ENCODE measurements around the gene COLQ. TPM values are rescaled to one million over a fixed set of nuclear protein-coding genes. Genes with fewer than 3 reads are reported as not detected.
"Not testable (repeated sequence)": the region's sequence is repeated elsewhere in the genome, so short reads cannot be mapped to it uniquely, and the experiment has no call there.

COLQ gene
- total RNA-seq, 2 experiments from 2014 or later = 2.3 to 4.7 TPM

GRCh38 chr3:15436246-15436645, 85.3 kb downstream of the COLQ start:
- H3K36me3 Mint-ChIP-seq = peaks cover 69% of the 10 kb centered on the region
- H3K27me3 Mint-ChIP-seq = no peaks in the 10 kb centered on the region
- ATAC-seq = no peak
- H3K9me3 Mint-ChIP-seq (ENCODE audit: low read depth) = no peaks in the 10 kb centered on the region
- no peak for DNase-seq
- no peak overlapping the region for H3K27ac Mint-ChIP-seq
- H3K4me3 Mint-ChIP-seq = no peak overlapping the region
- CTCF ChIA-PET = interaction anchor here (1.2 to 2.2 kb wide), 2 partner anchors 30 to 121 kb away, joined by 6 read pairs; no protein-coding TSS in a partner anchor
- peaks cover 26% of the 10 kb centered on the region for H3K4me1 Mint-ChIP-seq

GRCh38 chr3:15434756-15435155, 86.8 kb downstream of the COLQ start:
- Mint-ChIP-seq H3K4me1 (peaks cover 23% of the 10 kb centered on the region), H3K36me3 (peaks cover 62% of the 10 kb centered on the region), H3K4me3 (no peak overlapping the region), H3K9me3 (ENCODE audit: low read depth) (no peaks in the 10 kb centered on the region), H3K27me3 (no peaks in the 10 kb centered on the region), H3K27ac (no peak overlapping the region)
- ATAC-seq = no peak
- DNase-seq = no peak
- CTCF ChIA-PET = interaction anchor here (1.1 to 2.1 kb wide), 3 partner anchors 29 to 122 kb away, joined by 3 to 6 read pairs (median 4); no protein-coding TSS in a partner anchor

- Mint-ChIP-seq H3K36me3 (peaks cover 55% of the 10 kb centered on the region), H3K4me1 (peaks cover 27% of the 10 kb centered on the region), H3K4me3 (no peak overlapping the region), H3K9me3 (ENCODE audit: low read depth) (no peaks in the 10 kb centered on the region), H3K27ac (no peak overlapping the region), H3K27me3 (no peaks in the 10 kb centered on the region)
- DNase-seq (no peak), ATAC-seq (no peak)
- CTCF ChIA-PET = interaction anchor here (0.8 to 2.1 kb wide), 3 partner anchors 28 to 230 kb away, joined by 3 to 6 read pairs (median 3); no protein-coding TSS in a partner anchor
These were observed 88.0 kb downstream of the COLQ start for GRCh38 chr3:15433531-15433930.

- no peak overlapping the region for H3K27ac Mint-ChIP-seq
- DNase-seq (no peak), ATAC-seq (no peak)
- H3K36me3 Mint-ChIP-seq = peaks cover 52% of the 10 kb centered on the region
- H3K4me3 Mint-ChIP-seq = no peak overlapping the region
- peaks cover 36% of the 10 kb centered on the region for H3K4me1 Mint-ChIP-seq
- no peaks in the 10 kb centered on the region for H3K9me3 Mint-ChIP-seq (ENCODE audit: low read depth)
- CTCF ChIA-PET = interaction anchor here (1.0 to 1.9 kb wide), 3 partner anchors 127 to 166 kb away, joined by 3 to 6 read pairs (median 4); no protein-coding TSS in a partner anchor
- H3K27me3 Mint-ChIP-seq = no peaks in the 10 kb centered on the region
These were observed 90.2 kb downstream of the COLQ start for GRCh38 chr3:15431256-15431837.

- DNase-seq (no peak), ATAC-seq (no peak)
- H3K4me1 Mint-ChIP-seq = peaks cover 44% of the 10 kb centered on the region
- peak overlapping the region; percentile 8 for H3K27ac Mint-ChIP-seq
- H3K9me3 Mint-ChIP-seq (ENCODE audit: low read depth) = no peaks in the 10 kb centered on the region
- H3K36me3 Mint-ChIP-seq = peaks cover 55% of the 10 kb centered on the region
- no peaks in the 10 kb centered on the region for H3K27me3 Mint-ChIP-seq
- no peak overlapping the region for H3K4me3 Mint-ChIP-seq
- CTCF ChIA-PET = interaction anchor here (1.0 to 1.9 kb wide), 4 partner anchors 128 to 228 kb away, joined by 3 to 6 read pairs (median 4); no protein-coding TSS in a partner anchor
These were observed 90.9 kb downstream of the COLQ start for GRCh38 chr3:15430624-15431023.

GRCh38 chr3:15429080-15429479, 92.4 kb downstream of the COLQ start:
- Mint-ChIP-seq H3K27ac (peak overlapping the region; percentile 92), H3K4me3 (peak overlapping the region; percentile 88), H3K27me3 (no peaks in the 10 kb centered on the region), H3K36me3 (peaks cover 47% of the 10 kb centered on the region), H3K4me1 (peaks cover 52% of the 10 kb centered on the region), H3K9me3 (ENCODE audit: low read depth) (no peaks in the 10 kb centered on the region)
- ATAC-seq (no peak), DNase-seq (no peak)
- CTCF ChIA-PET = interaction anchor here (1.0 kb wide), 3 partner anchors 27 to 321 kb away, joined by 3 to 4 read pairs (median 3); no protein-coding TSS in a partner anchor

GRCh38 chr3:15428539-15428938, 93.0 kb downstream of the COLQ start:
- Mint-ChIP-seq H3K4me3 (peak overlapping the region; percentile 88), H3K27ac (peak overlapping the region; percentile 92), H3K4me1 (peaks cover 52% of the 10 kb centered on the region), H3K36me3 (peaks cover 45% of the 10 kb centered on the region), H3K27me3 (no peaks in the 10 kb centered on the region), H3K9me3 (ENCODE audit: low read depth) (no peaks in the 10 kb centered on the region)
- CTCF ChIA-PET = interaction anchor here (1.0 kb wide), 2 partner anchors 26 to 320 kb away, joined by 3 to 4 read pairs; no protein-coding TSS in a partner anchor
- ATAC-seq = peak; percentile 48
- peak; percentile 51 for DNase-seq

- CTCF ChIA-PET = no interaction called here
- no peak for ATAC-seq
- Mint-ChIP-seq H3K4me1 (peaks cover 50% of the 10 kb centered on the region), H3K4me3 (peak overlapping the region; percentile 88), H3K27me3 (no peaks in the 10 kb centered on the region), H3K27ac (peak overlapping the region; percentile 92), H3K9me3 (ENCODE audit: low read depth) (no peaks in the 10 kb centered on the region), H3K36me3 (peaks cover 41% of the 10 kb centered on the region)
- DNase-seq = no peak
These were observed 93.5 kb downstream of the COLQ start for GRCh38 chr3:15427981-15428380.

- Mint-ChIP-seq H3K4me1 (peaks cover 51% of the 10 kb centered on the region), H3K9me3 (ENCODE audit: low read depth) (no peaks in the 10 kb centered on the region), H3K27ac (peak within 1 kb of the TSS; percentile 92), H3K27me3 (no peaks in the 10 kb centered on the region), H3K36me3 (peaks cover 46% of the 10 kb centered on the region), H3K4me3 (peak within 1 kb of the TSS; percentile 88)
- CTCF ChIA-PET = interaction anchor here (1.1 kb wide), 1 partner anchor 22 kb away, joined by 3 read pairs; no protein-coding TSS in a partner anchor
- ATAC-seq (peak; percentile 89), DNase-seq (peak; percentile 90)
These were observed 94.2 kb downstream of the COLQ start, which contains the start of the genes EAF1 and METTL6 for GRCh38 chr3:15427182-15427880. Gene EAF1, plus strand, starts transcription at chr3:15427598. Its CDS starts 182 bp downstream, at chr3:15427780. Gene METTL6, minus strand, starts transcription at chr3:15427544. Its CDS starts 1,033 bp downstream, at chr3:15426511.

DNA sequence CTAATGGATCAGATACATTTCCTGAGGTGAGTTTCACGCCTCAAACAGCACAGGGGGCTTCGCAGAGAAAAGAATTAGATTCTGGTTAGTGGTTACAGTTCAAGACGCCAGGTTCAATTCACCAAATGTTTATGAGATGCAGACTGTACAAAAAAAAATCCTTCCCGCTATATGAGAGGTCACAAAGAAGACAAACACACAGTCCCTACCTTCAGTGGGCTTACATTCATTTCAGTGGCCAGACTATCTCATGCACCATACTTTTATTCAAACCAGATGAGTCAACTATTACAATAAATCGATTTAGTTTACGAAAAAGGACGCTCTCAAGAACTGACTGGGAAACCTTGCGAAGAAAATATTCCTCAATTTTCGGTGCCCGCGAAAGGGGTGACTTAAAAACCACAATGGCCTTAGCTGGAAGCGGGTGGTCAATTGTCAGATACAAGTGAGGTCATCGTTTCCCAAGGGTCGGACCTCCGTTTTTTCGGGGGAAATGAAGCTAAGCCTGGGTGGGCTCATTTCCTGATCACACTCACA, 94.9 kb downstream of the COLQ start:
- CTCF ChIA-PET = interaction anchor here (1.1 kb wide), 1 partner anchor 21 kb away, joined by 3 read pairs; no protein-coding TSS in a partner anchor
- ATAC-seq = no peak
- Mint-ChIP-seq H3K27ac (peak overlapping the region; percentile 92), H3K36me3 (peaks cover 45% of the 10 kb centered on the region), H3K27me3 (no peaks in the 10 kb centered on the region), H3K9me3 (ENCODE audit: low read depth) (no peaks in the 10 kb centered on the region), H3K4me1 (peaks cover 47% of the 10 kb centered on the region), H3K4me3 (peak overlapping the region; percentile 88)
- no peak for DNase-seq

DNA sequence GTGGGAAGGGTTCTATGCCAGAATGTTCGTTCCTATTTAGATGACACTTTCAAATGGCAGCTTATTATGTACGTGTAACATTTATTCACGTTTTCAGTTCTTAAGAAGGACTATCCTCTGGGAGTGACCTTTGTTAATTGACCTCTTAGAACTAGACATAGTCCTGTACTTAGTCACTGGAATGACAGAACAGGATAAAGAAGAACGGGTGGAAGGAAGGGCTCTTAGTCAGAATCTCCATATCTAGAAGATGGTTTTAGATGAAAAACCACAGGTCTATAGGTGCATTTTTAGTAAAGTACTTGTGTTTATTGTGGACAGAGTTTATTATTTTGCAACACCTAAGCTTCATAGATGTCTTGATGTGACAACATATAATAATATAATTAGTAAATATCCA, 100.6 kb downstream of the COLQ start:
- no peaks in the 10 kb centered on the region for H3K9me3 Mint-ChIP-seq (ENCODE audit: low read depth)
- H3K4me1 Mint-ChIP-seq = peaks cover 20% of the 10 kb centered on the region
- H3K27me3 Mint-ChIP-seq = no peaks in the 10 kb centered on the region
- no peak overlapping the region for H3K4me3 Mint-ChIP-seq
- ATAC-seq (no peak), DNase-seq (no peak)
- peaks cover 18% of the 10 kb centered on the region for H3K36me3 Mint-ChIP-seq
- CTCF ChIA-PET = interaction anchor here (0.9 kb wide), 1 partner anchor 329 kb away, joined by 3 read pairs; no protein-coding TSS in a partner anchor
- H3K27ac Mint-ChIP-seq = no peak overlapping the region

- DNase-seq; H3K27me3 Mint-ChIP-seq; ATAC-seq; H3K4me1 Mint-ChIP-seq; CTCF ChIA-PET; H3K27ac Mint-ChIP-seq; H3K4me3 Mint-ChIP-seq; H3K9me3 Mint-ChIP-seq (ENCODE audit: low read depth): not testable (repeated sequence)
- H3K36me3 Mint-ChIP-seq = peaks cover 38% of the 10 kb centered on the region
These were observed 110.5 kb downstream of the COLQ start for GRCh38 chr3:15410966-15411365.

DNA sequence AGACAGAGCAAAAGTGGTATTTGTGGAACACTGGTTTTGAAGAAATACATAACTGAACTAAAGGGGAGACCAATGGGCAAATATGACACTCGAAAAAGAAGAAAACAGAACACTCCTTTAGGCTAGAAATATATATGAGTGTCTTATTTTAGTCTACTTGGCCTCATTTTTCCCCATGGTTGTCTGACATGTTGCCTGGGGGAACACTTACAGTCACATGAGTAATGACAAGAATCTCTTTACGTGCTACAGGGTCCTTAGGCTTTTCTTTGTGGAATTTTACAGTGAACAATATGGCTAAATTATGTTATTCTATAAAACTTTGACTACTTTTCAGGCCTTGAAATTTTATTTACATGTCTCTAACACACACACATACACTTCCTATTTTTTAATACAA, 111.7 kb downstream of the COLQ start:
- ATAC-seq = no peak
- no peak for DNase-seq
- H3K4me3 Mint-ChIP-seq = no peak overlapping the region
- H3K27ac Mint-ChIP-seq = no peak overlapping the region
- H3K36me3 Mint-ChIP-seq = peaks cover 29% of the 10 kb centered on the region
- CTCF ChIA-PET = no interaction called here
- no peaks in the 10 kb centered on the region for H3K9me3 Mint-ChIP-seq (ENCODE audit: low read depth)
- no peaks in the 10 kb centered on the region for H3K27me3 Mint-ChIP-seq
- no peaks in the 10 kb centered on the region for H3K4me1 Mint-ChIP-seq

All from activated CD8-positive, alpha-beta memory T cell treated with anti-CD3 and anti-CD28 coated beads, Interleukin-2, amount 10 ng/mL, durations not matched to agents 7 days and 5 days (primary cell).